ENCODE measurements around the gene HOXD10. TPM values are rescaled to one million over a fixed set of nuclear protein-coding genes. Genes with fewer than 3 reads are reported as not detected.

HOXD10 gene
- total and polyA plus RNA-seq, 5 donors = not detected

- 4% methylated on average over 29 of the region's 29 CpGs for WGBS
Measured at GRCh38 chr2:176111846-176112374, 4.7 kb upstream of the HOXD10 start.

GRCh38 chr2:176112375-176113302 lies 3.9 kb upstream of the HOXD10 start:
- 7% methylated on average over 40 of the region's 40 CpGs for WGBS
- H3K27ac ChIP-seq (ENCODE audit: low read length) = no peak overlapping the region
- H3K4me3 ChIP-seq (ENCODE audit: low read length) = no peak overlapping the region
- no peaks in the 10 kb centered on the region for H3K4me1 ChIP-seq (ENCODE audit: control insufficient read depth, insufficient read depth, low read length)
- H3K27me3 ChIP-seq (ENCODE audit: control insufficient read depth, insufficient read depth) = peaks cover 7% of the 10 kb centered on the region
- H3K9me3 ChIP-seq (ENCODE audit: control insufficient read depth, low read length) = no peaks in the 10 kb centered on the region
- intact Hi-C loops (cut with DNase I) = no loop called here
- ATAC-seq (no peak), DNase-seq (no peak)

More at GRCh38 chr2:176111846-176112374, 4.7 kb upstream of the HOXD10 start:
- intact Hi-C loops (cut with DNase I) = no loop called here
- DNase-seq (no peak), ATAC-seq (no peak)
- no peak overlapping the region for H3K27ac ChIP-seq (ENCODE audit: low read length)
- H3K4me3 ChIP-seq (ENCODE audit: low read length) = no peak overlapping the region
- no peaks in the 10 kb centered on the region for H3K4me1 ChIP-seq (ENCODE audit: control insufficient read depth, insufficient read depth, low read length)
- peaks cover 7% of the 10 kb centered on the region for H3K27me3 ChIP-seq (ENCODE audit: control insufficient read depth, insufficient read depth)
- H3K9me3 ChIP-seq (ENCODE audit: control insufficient read depth, low read length) = no peaks in the 10 kb centered on the region

- no peak for ATAC-seq
- no peak for DNase-seq
- H3K9me3 ChIP-seq (ENCODE audit: control insufficient read depth, low read length) = no peaks in the 10 kb centered on the region
- 9% methylated on average over 26 of the region's 26 CpGs for WGBS
- peaks cover 7% of the 10 kb centered on the region for H3K27me3 ChIP-seq (ENCODE audit: control insufficient read depth, insufficient read depth)
- H3K27ac ChIP-seq (ENCODE audit: low read length) = no peak overlapping the region
- intact Hi-C loops (cut with DNase I) = no loop called here
- no peak overlapping the region for H3K4me3 ChIP-seq (ENCODE audit: low read length)
- no peaks in the 10 kb centered on the region for H3K4me1 ChIP-seq (ENCODE audit: control insufficient read depth, insufficient read depth, low read length)
Measured at GRCh38 chr2:176114120-176114929, 2.3 kb upstream of the HOXD10 start.

- Histone ChIP-seq H3K9me3 (ENCODE audit: control insufficient read depth, low read length) (no peaks in the 10 kb centered on the region), H3K27ac (ENCODE audit: low read length) (no peak overlapping the region), H3K4me1 (ENCODE audit: control insufficient read depth, insufficient read depth, low read length) (no peaks in the 10 kb centered on the region), H3K4me3 (ENCODE audit: low read length) (no peak overlapping the region), H3K27me3 (ENCODE audit: control insufficient read depth, insufficient read depth) (peaks cover 7% of the 10 kb centered on the region)
- no peak for DNase-seq
- intact Hi-C loops (cut with DNase I) = no loop called here
- ATAC-seq = no peak
- 20% methylated on average over 16 of the region's 16 CpGs for WGBS
Measured at GRCh38 chr2:176114930-176115625, 1.5 kb upstream of the HOXD10 start.

- DNase-seq (no peak), ATAC-seq (no peak)
- H3K27me3 ChIP-seq (ENCODE audit: control insufficient read depth, insufficient read depth) = no peaks in the 10 kb centered on the region
- WGBS = 13% methylated on average over 40 of the region's 40 CpGs
- H3K4me1 ChIP-seq (ENCODE audit: control insufficient read depth, insufficient read depth, low read length) = no peaks in the 10 kb centered on the region
- intact Hi-C loops (cut with DNase I) = no loop called here
- H3K9me3 ChIP-seq (ENCODE audit: control insufficient read depth, low read length) = no peaks in the 10 kb centered on the region
- H3K4me3 ChIP-seq (ENCODE audit: low read length) = no peak overlapping the region
- no peak overlapping the region for H3K27ac ChIP-seq (ENCODE audit: low read length)
Measured at GRCh38 chr2:176117162-176117822, 714 bp downstream of the HOXD10 start.

GRCh38 chr2:176117823-176118371 lies 1.3 kb downstream of the HOXD10 start:
- WGBS = 9% methylated on average over 11 of the region's 11 CpGs
- Histone ChIP-seq H3K4me1 (ENCODE audit: control insufficient read depth, insufficient read depth, low read length) (peaks cover 2% of the 10 kb centered on the region), H3K4me3 (ENCODE audit: low read length) (no peak overlapping the region), H3K27ac (ENCODE audit: low read length) (no peak overlapping the region), H3K9me3 (ENCODE audit: control insufficient read depth, low read length) (no peaks in the 10 kb centered on the region), H3K27me3 (ENCODE audit: control insufficient read depth, insufficient read depth) (no peaks in the 10 kb centered on the region)
- DNase-seq (no peak), ATAC-seq (no peak)
- intact Hi-C loops (cut with DNase I) = no loop called here

GRCh38 chr2:176118601-176119339 lies 2.2 kb downstream of the HOXD10 start:
- no peaks in the 10 kb centered on the region for H3K9me3 ChIP-seq (ENCODE audit: control insufficient read depth, low read length)
- intact Hi-C loops (cut with DNase I) = no loop called here
- H3K4me3 ChIP-seq (ENCODE audit: low read length) = no peak overlapping the region
- DNase-seq (no peak), ATAC-seq (no peak)
- no peaks in the 10 kb centered on the region for H3K27me3 ChIP-seq (ENCODE audit: control insufficient read depth, insufficient read depth)
- 10% methylated on average over 24 of the region's 24 CpGs for WGBS
- peaks cover 6% of the 10 kb centered on the region for H3K4me1 ChIP-seq (ENCODE audit: control insufficient read depth, insufficient read depth, low read length)
- H3K27ac ChIP-seq (ENCODE audit: low read length) = no peak overlapping the region

GRCh38 chr2:176120364-176121189 lies 4.0 kb downstream of the HOXD10 start:
- Histone ChIP-seq H3K27ac (ENCODE audit: low read length) (no peak overlapping the region), H3K9me3 (ENCODE audit: control insufficient read depth, low read length) (no peaks in the 10 kb centered on the region), H3K27me3 (ENCODE audit: control insufficient read depth, insufficient read depth) (peaks cover 2% of the 10 kb centered on the region), H3K4me3 (ENCODE audit: low read length) (no peak overlapping the region), H3K4me1 (ENCODE audit: control insufficient read depth, insufficient read depth, low read length) (peaks cover 6% of the 10 kb centered on the region)
- no peak for ATAC-seq
- 13% methylated on average over 13 of the region's 13 CpGs for WGBS
- DNase-seq = no peak
- intact Hi-C loops (cut with DNase I) = loop anchor here in 1 of 4 donors (10.0 kb wide), 1 partner anchor 434 kb away; no protein-coding TSS in a partner anchor

Measured in right cardiac atrium (tissue), 5 donors.